ENCODE data around the gene OLFM2.
"Not testable (repeated sequence)": the region's sequence is repeated elsewhere in the genome, so short reads cannot be mapped to it uniquely, and the experiment has no call there.

Gene OLFM2

GRCh38 chr19:9850235-9850959, 85.9 kb downstream of the OLFM2 start:
- no peak for DNase-seq (ENCODE audit: low spot score)
- TF ChIP-seq, protein P1, sequence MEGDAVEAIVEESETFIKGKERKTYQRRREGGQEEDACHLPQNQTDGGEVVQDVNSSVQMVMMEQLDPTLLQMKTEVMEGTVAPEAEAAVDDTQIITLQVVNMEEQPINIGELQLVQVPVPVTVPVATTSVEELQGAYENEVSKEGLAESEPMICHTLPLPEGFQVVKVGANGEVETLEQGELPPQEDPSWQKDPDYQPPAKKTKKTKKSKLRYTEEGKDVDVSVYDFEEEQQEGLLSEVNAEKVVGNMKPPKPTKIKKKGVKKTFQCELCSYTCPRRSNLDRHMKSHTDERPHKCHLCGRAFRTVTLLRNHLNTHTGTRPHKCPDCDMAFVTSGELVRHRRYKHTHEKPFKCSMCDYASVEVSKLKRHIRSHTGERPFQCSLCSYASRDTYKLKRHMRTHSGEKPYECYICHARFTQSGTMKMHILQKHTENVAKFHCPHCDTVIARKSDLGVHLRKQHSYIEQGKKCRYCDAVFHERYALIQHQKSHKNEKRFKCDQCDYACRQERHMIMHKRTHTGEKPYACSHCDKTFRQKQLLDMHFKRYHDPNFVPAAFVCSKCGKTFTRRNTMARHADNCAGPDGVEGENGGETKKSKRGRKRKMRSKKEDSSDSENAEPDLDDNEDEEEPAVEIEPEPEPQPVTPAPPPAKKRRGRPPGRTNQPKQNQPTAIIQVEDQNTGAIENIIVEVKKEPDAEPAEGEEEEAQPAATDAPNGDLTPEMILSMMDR (IDR thresholded peaks at IDR 0.05; ENCODE audit: borderline replicate concordance, control extremely low read depth, extremely low read depth, insufficient read depth, missing control alignments), result no peak
- in situ Hi-C loops (cut with MboI; ENCODE audit: low sequenced_read_pairs, unreplicated experiment), result no loop called here

DNA sequence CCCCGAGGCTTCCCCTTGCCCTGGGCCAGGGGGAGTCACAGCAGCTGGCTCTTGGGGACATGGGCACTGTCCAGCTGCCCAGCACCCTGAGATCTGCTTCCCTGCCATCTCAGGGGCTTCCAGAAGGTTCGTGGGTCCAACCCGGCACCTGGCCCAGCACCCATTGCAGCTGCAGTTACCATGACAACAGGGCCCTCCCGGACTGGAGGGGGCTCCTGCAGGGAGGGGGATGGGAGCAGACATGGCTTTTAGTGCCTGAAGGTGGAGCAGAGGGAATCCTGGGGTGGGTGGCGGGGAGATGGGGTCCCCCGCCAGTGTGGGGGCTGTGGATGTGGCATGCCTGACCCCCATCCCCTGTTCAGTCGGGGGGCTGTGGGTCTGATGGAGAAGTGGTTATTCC, 86.5 kb downstream of the OLFM2 start:
- in situ Hi-C loops (cut with MboI; ENCODE audit: low sequenced_read_pairs, unreplicated experiment), result no loop called here
- TF ChIP-seq, protein P1 (IDR thresholded peaks at IDR 0.05; ENCODE audit: borderline replicate concordance, control extremely low read depth, extremely low read depth, insufficient read depth, missing control alignments), result no peak
- DNase-seq (ENCODE audit: low spot score), result no peak

- no peak for DNase-seq (ENCODE audit: low spot score)
- TF ChIP-seq, protein P1 (IDR thresholded peaks at IDR 0.05; ENCODE audit: borderline replicate concordance, control extremely low read depth, extremely low read depth, insufficient read depth, missing control alignments), result no peak
- in situ Hi-C loops (cut with MboI; ENCODE audit: low sequenced_read_pairs, unreplicated experiment), result no loop called here
Measured at GRCh38 chr19:9848762-9849161, 87.6 kb downstream of the OLFM2 start.

DNA sequence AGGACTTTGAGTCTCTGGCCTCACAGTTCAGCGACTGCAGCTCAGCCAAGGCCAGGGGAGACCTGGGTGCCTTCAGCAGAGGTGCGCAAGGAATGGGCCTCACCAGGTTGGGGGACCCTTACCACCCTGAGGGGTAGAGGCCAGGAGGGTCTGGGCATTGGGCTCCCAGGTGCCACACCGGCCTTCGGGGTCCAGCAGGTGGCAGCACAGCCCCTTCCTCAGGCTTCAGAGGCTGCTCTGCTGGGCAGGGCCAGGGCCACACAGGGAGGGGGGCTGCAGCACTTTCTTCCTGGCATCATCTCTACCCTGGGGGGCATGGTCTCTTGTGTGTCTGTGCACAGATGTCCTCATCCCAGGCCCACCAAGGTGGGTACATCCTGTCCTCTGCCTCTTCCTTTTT, 88.3 kb downstream of the OLFM2 start:
- TF ChIP-seq, protein P1 (IDR thresholded peaks at IDR 0.05; ENCODE audit: borderline replicate concordance, control extremely low read depth, extremely low read depth, insufficient read depth, missing control alignments), result peak; percentile 36
- in situ Hi-C loops (cut with MboI; ENCODE audit: low sequenced_read_pairs, unreplicated experiment), result no loop called here
- peak; percentile 69 for DNase-seq (ENCODE audit: low spot score)

DNA sequence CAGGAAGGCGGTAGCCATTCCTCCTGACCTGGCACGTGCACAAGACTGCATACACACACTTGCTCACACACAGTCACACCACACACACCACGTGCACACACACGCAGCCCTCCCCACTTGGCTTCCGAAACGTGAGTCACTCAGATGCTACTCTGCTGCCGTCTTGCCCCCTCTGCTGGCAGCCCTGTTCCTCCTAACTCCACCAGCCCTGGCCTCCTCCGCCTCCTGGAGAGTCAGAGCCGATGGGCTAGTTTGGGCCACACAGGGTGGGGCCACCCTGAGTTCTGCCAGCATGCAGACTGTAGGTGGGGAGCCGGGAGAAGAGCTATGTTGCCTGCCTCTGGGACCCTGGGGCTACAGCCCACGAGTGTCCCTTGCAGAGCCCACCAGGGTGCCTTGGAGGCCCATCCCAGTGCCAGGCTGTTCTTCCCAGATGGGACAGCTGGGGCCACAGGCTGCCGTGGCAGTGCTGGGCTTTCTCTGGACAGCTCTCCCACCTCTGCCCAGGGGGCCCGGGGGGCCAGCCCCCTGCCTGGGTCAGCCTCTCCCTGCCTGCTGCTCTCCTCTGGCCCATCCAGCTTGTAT, 89.1 kb downstream of the OLFM2 start:
- in situ Hi-C loops (cut with MboI; ENCODE audit: low sequenced_read_pairs, unreplicated experiment), result no loop called here
- TF ChIP-seq, protein P1 (IDR thresholded peaks at IDR 0.05; ENCODE audit: borderline replicate concordance, control extremely low read depth, extremely low read depth, insufficient read depth, missing control alignments), result peak; percentile 18
- DNase-seq (ENCODE audit: low spot score), result no peak

DNA sequence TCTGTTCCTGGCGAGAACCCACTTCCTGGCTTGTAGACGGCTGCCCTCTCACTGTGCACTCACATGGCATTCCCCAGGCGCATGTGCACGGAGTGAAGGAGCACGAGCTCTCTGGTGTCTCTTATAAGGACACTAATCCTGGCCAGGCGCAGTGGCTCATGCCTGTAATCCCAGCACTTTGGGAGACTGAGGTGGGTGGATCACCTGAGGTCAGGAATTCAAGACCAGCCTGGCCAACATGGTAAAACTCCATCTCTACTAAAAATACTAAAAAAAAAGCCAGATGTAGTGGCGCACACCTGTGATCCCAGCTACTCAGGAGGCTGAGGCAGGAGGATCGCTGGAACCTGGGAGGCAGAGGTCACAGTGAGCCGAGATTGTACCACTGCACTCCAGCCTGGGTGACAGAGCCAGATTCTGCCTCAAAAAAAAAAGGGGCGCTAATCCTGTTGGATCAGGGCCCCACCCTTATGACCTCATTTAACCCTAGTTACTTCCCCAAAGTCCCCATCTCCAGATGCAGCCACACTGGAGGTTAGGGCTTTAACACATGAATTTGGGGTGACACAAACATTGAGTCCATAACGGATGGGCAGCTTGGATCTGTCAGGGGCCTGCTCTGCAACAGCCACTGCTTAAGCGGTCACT, 92.6 kb downstream of the OLFM2 start:
- DNase-seq (ENCODE audit: low spot score); in situ Hi-C loops (cut with MboI; ENCODE audit: low sequenced_read_pairs, unreplicated experiment): not testable (repeated sequence)
